Measurements from ENCODE around the gene DCAF5. TPM values are rescaled to one million over a fixed set of nuclear protein-coding genes. Genes with fewer than 3 reads are reported as not detected.
"Not testable (repeated sequence)": the region's sequence is repeated elsewhere in the genome, so short reads cannot be mapped to it uniquely, and the experiment has no call there.

Gene DCAF5, protein sequence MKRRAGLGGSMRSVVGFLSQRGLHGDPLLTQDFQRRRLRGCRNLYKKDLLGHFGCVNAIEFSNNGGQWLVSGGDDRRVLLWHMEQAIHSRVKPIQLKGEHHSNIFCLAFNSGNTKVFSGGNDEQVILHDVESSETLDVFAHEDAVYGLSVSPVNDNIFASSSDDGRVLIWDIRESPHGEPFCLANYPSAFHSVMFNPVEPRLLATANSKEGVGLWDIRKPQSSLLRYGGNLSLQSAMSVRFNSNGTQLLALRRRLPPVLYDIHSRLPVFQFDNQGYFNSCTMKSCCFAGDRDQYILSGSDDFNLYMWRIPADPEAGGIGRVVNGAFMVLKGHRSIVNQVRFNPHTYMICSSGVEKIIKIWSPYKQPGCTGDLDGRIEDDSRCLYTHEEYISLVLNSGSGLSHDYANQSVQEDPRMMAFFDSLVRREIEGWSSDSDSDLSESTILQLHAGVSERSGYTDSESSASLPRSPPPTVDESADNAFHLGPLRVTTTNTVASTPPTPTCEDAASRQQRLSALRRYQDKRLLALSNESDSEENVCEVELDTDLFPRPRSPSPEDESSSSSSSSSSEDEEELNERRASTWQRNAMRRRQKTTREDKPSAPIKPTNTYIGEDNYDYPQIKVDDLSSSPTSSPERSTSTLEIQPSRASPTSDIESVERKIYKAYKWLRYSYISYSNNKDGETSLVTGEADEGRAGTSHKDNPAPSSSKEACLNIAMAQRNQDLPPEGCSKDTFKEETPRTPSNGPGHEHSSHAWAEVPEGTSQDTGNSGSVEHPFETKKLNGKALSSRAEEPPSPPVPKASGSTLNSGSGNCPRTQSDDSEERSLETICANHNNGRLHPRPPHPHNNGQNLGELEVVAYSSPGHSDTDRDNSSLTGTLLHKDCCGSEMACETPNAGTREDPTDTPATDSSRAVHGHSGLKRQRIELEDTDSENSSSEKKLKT
- 10 to 100 TPM; 51.4 to 69.6 (median 57.3) TPM for polyA plus RNA-seq (ENCODE audit: insufficient read length in 4 of 4)

DNA sequence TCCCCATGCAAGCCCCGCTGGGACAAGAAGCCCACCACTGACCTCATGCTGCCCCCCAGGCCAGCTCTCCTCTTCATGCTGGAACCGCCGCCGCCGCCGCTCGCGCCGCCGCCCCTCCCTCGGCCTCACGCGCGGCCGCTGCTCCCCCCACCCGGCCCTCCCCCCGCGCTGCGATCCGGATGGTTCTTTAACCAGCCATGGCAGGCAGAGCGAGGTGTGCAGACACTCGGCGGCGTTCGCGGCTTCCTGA lies at the start of gene DCAF5:
Gene DCAF5 (minus strand): TSS at position 218 of the 250 bp plus-strand sequence. CDS start 141 bp downstream, at position 77.
- DNase-seq (ENCODE audit: low read depth in 4 of 4, low spot score in 2 of 4) = no peak

DNA sequence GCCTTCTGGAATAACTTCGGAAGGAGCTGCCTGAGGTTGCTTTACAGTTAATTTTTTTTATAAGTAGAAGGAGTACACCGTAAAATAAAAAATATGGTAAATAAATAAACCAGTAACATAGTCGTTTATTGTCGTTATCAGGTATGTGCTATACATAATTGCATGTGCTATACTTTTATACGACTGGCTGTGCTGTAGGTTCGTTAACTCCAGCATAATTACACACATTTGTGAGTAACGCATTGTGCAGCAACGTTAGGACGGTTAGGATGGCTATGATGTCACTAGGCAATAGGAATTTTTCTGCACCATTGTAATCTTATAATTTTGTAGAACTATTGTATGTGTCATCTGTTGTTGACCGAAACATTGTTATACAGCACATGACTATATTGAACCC lies 46.9 kb upstream of the DCAF5 start:
- no peak for DNase-seq (ENCODE audit: low read depth in 4 of 4, low spot score in 2 of 4)

DNA sequence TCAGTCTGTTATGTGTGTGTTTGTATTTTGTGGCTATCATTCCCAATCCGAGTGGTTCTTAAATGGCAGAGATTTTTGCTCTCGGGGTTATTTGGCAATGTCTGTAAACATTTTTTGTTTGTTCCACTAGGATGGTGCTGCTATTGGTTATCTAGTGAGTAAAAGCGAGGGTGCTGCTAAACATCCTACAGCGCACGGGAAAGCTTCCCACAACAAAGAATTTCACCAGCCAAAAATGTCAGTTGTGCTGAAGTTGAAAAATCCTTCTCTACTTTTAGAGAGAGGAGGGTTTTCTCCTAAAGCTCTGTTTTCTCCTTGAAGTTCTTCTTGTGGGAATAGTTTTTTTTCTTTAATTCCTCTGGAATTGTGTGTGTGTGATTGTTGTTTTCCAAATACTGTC lies 40.8 kb upstream of the DCAF5 start:
- DNase-seq (ENCODE audit: low read depth in 4 of 4, low spot score in 2 of 4) = no peak

DNA sequence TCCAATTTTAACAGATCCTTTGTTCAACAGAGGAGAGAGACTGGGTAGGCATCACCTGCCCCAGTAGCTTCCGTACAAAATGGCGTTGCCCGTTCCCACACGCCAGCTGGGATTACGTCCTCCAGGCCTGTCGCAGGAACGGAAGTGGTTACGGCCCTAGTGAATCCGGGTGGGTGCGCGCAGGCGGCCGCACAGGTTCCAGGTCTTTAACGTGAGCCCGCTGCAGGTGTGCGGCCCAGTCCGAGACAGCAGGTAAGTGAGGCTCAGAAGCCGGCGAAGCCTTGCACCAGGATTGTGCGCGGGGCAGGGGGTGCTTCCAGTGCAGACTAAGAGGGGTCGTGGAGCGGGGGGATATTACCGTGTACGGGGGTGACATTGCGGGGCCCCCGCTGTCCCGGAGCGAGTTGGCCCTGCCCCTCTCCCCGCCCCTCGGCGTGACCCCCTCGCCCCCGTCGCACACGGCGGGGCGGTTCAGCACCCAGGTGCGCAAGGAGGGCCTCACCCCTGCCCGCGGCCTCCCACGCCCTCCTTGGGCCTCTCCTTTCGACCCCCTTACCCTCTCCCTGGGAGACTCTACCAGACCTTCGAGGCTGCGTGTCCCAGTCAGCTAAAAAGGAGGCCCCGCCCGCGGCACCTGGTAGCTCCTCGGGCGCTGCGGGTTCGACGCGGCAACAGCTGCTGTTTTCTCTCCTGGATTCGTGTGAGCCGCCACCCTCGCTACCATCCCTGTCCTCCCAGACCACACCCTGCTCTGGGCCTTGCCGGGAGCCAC lies 38.6 kb upstream of the DCAF5 start, which contains the start of gene EXD2:
Gene EXD2 (plus strand): TSS at position 159 of the 772 bp plus-strand sequence. CDS start 17,973 bp downstream, outside the sequence.
- DNase-seq (ENCODE audit: low read depth in 4 of 4, low spot score in 2 of 4) = peak; percentile 72 to 85 (median 79)

DNA sequence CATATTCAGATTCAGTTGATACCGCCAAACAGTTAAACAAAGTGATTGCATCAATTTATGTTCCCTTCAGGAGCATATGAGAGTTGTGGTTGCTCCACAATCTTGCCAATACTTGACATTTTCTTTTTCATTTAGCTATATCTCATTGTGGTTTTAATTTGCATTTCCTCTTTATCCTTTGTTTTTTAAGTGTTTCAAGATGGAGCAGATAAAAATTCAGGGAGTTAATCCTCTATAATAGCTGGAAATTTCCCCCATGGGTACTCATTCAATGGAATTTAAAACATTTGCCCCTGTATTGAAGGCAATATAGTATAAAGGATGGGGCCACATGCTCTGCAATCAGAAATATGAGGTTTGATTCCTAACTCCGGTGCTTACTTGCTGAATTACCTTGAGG lies 37.3 kb upstream of the DCAF5 start:
- DNase-seq (ENCODE audit: low read depth in 4 of 4, low spot score in 2 of 4) = no peak

DNA sequence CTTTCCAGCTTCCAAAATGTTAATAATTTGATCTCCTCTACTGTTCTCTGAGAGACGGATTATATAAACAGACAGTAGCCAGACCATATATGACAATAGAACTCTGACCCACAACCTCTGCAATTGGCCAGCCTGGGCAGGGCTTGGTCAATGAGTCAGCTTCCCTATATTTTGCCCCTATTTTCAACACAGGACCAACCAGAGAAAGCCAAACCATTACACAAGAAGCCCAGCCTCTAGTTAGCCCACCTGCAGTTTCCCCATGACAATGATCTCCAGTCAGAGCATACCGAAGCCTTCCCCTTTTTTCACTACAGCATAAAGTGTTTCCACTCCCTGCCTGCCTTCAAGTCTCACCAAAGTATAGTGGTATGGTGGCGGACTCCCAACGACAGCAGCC lies 30.8 kb upstream of the DCAF5 start:
- no peak for DNase-seq (ENCODE audit: low read depth in 4 of 4, low spot score in 2 of 4)

DNA sequence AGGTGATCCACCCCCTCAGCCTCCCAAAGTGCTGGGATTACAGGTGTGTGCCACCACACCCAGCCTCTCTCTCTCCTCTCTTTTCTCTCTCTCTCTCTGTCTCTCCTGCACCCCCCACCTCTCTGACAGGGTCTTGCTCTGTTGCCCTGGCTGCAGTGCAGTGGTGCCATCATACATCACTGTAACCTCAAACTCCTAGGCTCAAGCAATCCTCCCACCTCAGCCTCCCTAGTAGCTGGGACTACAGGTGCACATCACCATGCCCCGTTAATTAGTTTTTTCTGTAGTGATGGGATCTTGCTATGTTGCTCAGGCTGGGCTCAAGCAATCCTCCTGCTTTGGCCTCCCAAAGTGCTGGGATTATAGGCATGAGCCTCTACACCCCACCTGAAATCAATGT lies 29.7 kb upstream of the DCAF5 start:
- not testable (repeated sequence) for DNase-seq (ENCODE audit: low read depth in 4 of 4, low spot score in 2 of 4)

DNA sequence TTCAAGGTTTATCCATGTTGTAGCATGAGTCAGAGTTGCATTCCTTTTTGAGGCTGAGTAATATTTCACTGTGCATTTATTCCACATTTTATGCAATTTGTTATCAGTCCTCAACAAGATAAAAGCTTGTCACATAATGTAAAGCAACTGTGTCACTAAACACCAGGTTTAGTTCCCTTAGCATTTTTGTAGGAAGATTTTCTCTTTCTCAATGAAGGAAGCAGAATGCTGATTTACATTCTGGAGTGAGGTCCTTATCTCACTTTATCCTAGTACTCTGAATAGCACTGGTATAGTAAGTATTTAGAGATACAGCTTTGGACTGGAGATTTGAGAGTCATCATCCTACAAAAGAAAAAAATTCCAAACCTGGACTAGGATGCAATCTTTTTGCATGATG lies 28.6 kb upstream of the DCAF5 start:
- no peak for DNase-seq (ENCODE audit: low read depth in 4 of 4, low spot score in 2 of 4)

DNA sequence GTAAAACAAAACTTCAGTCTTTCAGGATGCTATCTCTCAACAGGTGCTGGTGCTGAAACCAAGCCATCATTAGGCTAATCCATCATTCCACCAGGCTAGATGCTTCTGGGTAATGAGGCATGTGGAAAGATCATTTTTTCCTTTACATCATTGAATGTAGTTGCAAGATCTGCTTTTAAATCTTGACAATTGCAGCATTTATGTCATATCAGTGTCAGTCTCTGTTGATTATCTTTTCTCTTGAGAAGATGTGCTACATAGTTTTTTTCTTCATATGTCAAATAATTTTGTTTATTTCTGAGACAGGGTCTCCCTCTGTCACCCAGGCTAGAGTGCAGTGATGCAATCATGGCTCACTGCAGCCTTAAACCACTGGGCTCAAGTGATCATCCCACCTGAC lies 22.2 kb upstream of the DCAF5 start:
- DNase-seq (ENCODE audit: low read depth in 4 of 4, low spot score in 2 of 4) = no peak

DNA sequence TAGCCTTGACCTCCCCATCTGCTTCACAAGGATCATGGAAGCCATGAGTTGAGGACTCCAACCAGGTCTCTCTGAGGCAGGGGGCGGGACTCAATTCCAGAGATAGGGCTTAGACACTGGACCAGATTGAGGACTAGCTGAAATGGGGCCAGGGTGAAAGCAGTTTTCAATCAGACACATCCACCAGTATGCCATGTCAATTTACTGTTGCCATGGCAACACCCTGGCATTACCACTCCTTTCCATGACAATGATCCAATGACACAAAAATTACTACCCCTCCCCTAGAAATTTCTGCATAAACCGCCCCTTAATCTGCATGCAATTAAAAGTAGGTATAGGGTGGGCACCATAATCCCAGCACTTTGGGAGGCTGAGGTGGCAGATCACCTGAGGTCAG lies 18.6 kb upstream of the DCAF5 start:
- DNase-seq (ENCODE audit: low read depth in 4 of 4, low spot score in 2 of 4) = no peak

DNA sequence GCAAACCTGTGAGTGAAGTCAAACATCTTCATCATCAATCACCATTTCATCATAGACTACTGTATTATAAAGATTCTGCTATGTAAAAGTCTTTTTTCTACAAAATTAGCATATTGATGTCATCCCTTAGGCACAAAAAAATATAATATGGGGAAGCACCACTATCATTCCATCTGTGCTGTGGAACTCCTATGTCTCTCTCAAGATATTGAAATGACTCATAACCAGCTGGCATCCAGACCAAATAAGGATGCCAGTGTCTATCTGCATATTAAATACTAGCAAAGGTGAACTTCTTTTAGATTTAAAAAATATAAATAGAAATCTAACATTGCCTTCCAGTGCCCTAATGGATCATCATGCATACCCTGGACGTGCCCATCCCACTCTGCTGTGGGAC lies 17.9 kb upstream of the DCAF5 start:
- DNase-seq (ENCODE audit: low read depth in 4 of 4, low spot score in 2 of 4) = no peak

DNA sequence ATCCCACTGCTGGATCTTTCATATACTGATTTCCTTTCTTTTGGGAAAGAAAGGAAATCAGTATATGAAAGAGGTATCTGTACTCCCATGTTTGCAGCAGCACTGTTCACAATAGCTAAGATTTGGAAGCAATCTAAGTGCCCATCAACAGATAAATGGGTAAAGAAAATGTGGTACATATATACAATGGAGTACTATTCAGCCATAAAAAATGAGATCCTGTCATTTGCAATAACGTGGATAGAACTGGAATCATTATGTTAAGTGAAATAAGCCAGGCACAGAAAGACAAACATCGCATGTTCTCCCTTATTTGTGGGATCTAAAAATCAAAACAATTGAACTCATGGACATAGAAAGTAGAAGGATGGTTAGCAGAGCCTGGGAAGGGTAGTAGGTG lies 12.9 kb upstream of the DCAF5 start:
- not testable (repeated sequence) for DNase-seq (ENCODE audit: low read depth in 4 of 4, low spot score in 2 of 4)

DNA sequence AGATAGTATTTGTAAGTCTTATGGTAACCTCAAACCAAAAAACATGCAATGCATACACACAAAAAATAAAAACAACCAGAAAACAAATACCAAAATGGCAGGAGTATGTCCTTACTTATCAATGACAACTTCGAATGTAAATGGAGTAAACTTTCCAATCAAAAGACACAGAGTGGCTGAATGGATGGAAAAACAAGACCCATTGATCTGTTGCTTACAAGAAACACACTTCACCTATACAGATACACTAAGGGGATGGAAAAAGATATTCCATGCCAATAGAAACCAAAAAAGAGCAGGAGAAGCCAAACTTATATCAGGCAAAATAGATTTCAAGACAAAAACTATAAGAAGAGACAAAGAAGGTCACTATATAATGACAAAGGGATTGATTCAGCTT lies 8.7 kb upstream of the DCAF5 start:
- DNase-seq (ENCODE audit: low read depth in 4 of 4, low spot score in 2 of 4) = no peak

DNA sequence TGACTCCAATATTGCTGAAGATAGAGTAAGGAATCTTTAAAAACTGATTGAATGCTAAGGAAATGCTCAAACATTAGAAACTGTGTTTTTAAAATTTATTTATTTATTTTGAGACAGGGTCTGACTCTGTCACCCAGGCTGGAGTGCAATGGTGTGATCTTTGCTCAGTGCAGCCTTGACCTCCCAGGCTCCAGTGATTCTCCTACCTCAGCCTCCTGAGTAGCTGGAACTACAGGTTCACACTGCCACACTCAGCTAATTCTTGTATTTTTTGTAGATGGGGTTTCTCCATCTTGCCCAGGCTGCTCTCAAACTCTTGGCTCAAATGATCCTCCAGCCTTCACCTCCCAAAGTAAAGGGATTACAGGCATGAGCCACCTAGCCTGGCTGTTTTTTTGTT lies 3.3 kb upstream of the DCAF5 start:
- no peak for DNase-seq (ENCODE audit: low read depth in 4 of 4, low spot score in 2 of 4)

DNA sequence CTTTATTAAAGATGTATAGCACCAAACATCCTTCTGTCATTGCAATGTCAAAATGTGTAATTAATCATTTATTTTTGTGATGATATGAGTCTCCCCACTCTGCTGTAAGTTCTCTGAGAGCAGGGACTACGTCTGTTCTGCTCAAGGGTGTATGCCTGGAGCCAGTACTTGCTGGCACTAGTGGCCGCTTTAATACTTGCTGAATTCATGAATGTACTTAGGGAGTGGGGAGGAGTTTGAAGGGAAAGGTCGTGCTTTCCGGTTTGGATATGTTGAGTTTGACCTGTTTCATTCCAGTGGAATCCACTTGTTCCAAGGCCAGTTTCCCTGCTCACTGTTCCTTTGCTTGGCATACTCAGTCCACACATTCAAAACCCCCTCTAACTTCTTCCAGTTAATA lies 1.9 kb upstream of the DCAF5 start:
- DNase-seq (ENCODE audit: low read depth in 4 of 4, low spot score in 2 of 4) = peak in 1 of 4 donors; percentile 13

DNA sequence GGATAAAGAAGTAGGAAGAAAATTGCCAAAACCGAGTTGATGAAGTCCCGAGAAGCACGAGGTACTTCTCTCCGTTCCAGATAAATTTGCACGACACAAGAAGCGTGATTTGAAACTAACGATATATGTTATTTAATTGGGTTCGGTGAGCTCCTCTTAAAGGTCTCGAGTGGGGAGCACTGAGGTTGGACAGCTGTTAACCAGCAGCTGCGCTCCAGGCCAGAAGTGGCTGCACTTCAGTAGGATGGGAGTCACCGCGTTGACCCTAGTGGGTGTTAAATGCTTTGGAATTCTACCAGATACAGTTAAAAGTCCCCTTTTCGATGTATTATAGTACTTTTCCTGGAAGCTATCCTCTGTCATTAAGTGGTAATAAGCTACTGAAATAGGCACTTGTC lies 953 bp upstream of the DCAF5 start:
- DNase-seq (ENCODE audit: low read depth in 4 of 4, low spot score in 2 of 4) = no peak

DNA sequence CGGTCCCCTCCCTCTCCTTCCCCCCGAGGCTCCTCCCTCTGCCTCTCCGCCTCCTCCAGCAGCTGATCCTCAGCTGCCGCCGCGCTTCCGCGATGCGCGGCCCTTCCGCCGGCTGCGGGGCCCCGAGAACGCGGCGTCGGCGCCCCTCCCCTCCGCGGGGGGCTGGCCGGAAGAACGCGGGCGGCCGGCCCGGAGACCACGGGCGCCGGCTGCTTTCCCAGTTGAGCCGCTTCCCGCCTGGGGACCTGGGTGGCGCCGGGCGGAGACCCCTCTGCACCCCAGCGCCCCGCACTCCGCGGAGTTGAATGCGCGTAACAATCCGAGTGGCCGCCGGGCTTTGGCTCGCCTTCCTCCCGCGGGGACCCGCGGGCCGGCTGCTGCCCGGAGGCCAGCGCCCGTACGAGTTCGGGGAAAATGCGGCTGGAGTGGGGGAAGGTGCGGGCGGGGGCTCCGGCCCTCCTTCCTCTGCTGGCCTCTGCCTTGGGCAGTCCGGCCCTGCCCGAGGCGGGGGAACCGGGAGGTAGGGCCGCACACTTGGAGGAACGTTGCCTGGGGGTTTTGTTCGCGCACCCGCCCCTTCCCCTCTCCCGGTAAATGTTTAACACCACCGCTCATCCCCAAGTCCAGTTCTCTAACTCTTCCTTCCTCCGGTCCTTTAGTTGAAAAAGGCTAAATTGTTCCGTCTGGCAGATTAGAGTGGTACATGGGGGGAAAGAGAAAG lies 393 bp upstream of the DCAF5 start:
- peak in 3 of 4 donors; percentile 55 to 87 (median 84) for DNase-seq (ENCODE audit: low read depth in 4 of 4, low spot score in 2 of 4)

DNA sequence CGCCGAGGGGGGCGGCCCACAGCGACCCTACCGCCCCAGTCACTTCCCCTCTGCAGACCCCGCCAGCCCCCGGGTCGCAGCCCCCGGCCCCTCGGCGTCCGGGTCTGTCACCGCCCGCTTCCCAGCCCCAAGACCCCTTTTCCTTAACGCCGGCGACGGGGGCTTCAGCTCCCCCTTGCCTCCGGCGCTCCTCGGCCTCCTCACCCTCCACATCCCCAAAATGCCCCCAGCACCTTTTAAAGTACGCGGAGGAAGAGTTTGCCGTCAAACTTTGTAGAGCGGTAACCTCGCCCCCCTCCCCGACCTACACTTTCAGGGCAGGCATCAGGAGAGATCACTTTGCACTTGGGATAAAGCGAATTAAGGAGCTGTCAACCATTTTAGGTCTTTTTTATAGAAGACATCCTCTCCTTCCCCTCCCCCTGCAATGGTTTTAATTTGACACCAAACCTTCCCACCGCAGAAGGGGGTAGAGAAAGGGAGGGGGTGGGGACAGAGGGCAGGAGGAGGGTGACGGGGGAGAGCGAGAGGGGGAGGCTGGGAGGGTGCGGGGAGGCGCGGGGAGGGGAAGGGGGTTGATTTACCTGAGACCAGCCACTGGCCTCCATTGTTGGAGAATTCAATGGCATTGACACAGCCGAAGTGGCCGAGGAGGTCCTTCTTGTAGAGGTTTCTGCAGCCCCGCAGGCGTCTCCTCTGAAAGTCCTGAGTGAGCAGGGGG lies 578 bp downstream of the DCAF5 start:
- peak in 3 of 4 donors; percentile 45 to 53 (median 49) for DNase-seq (ENCODE audit: low read depth in 4 of 4, low spot score in 2 of 4)

DNA sequence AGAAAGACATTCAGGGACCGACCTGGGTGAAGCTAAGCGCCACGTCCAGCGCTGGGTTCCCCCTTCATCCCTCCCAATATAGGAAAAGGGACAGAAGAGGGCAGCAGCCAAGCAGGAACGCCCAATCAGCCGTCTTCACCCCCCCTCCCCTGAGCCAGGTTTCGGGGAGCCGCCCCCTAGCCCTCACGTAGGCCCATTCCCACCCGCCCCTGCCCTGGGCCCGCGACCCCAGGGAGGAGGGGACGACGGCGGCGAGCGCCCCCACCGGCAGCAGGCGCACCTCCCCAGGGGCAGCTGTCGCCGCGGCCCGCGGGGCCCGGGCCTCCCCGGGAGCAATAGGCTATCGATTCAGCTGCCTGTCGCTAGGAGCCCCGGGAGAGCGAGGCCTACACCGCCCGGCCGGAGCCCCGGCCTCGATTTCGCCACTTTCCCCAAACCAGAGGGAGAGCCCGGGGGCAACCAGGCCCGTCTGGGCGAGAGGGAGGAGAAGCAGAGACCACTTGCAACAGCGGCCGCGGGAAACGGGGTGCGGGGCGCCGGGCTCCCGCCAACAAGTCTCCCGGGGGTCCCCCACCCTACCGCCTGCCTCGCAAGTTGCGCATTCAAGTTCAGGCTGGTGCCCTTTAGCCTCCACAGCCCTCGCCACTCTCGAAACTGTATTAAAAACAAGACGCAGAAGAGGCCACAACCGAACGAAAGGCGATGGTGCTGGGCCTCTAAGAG lies 1.3 kb downstream of the DCAF5 start:
- peak in 2 of 4 donors; percentile 50 to 61 for DNase-seq (ENCODE audit: low read depth in 4 of 4, low spot score in 2 of 4)
